Mucosa of rectum (tissue), 2 donors: Measurements from ENCODE around the gene KYAT1.

Experiments
- H3K27ac ChIP-seq, 2 donors: one replicate each; pipeline ENCODE4 v1.7.0; 2013; ENCODE audit warnings: inconsistent platforms in 2 of 2, low read depth in 2 of 2, low read length in 2 of 2
- H3K27me3 ChIP-seq, 2 donors: one replicate each; pipeline ENCODE4 v1.7.0; 2013; ENCODE audit warnings: low read length in 2 of 2; ENCODE audit not compliant: control insufficient read depth in 2 of 2, insufficient read depth in 2 of 2
- H3K36me3 ChIP-seq, 2 donors: one replicate each; pipeline ENCODE4 v1.7.0; 2013; ENCODE audit warnings: low read length in 2 of 2; ENCODE audit not compliant: control insufficient read depth in 2 of 2, insufficient read depth in 2 of 2
- H3K4me1 ChIP-seq, 2 donors: one replicate each; pipeline ENCODE4 v1.7.0; 2013; ENCODE audit warnings: low read length in 2 of 2, mild to moderate bottlenecking in 1 of 2; ENCODE audit not compliant: control insufficient read depth in 2 of 2, insufficient read depth in 2 of 2
- H3K4me3 ChIP-seq, 2 donors: one replicate each; pipeline ENCODE4 v1.7.0; 2013; ENCODE audit warnings: low read length in 2 of 2
- H3K9ac ChIP-seq, 2 donors: one replicate each; pipeline ENCODE4 v1.7.0; 2013; ENCODE audit warnings: low read length in 2 of 2, low read depth in 1 of 2, mild to moderate bottlenecking in 1 of 2
- H3K9me3 ChIP-seq, 2 donors: one replicate each; pipeline ENCODE4 v1.7.0; 2013; ENCODE audit warnings: low read length in 2 of 2; ENCODE audit not compliant: control insufficient read depth in 2 of 2
- donor health status: healthy.
- donor health status: Normal muscosa, but diverticular disease.

KYAT1 gene

DNA sequence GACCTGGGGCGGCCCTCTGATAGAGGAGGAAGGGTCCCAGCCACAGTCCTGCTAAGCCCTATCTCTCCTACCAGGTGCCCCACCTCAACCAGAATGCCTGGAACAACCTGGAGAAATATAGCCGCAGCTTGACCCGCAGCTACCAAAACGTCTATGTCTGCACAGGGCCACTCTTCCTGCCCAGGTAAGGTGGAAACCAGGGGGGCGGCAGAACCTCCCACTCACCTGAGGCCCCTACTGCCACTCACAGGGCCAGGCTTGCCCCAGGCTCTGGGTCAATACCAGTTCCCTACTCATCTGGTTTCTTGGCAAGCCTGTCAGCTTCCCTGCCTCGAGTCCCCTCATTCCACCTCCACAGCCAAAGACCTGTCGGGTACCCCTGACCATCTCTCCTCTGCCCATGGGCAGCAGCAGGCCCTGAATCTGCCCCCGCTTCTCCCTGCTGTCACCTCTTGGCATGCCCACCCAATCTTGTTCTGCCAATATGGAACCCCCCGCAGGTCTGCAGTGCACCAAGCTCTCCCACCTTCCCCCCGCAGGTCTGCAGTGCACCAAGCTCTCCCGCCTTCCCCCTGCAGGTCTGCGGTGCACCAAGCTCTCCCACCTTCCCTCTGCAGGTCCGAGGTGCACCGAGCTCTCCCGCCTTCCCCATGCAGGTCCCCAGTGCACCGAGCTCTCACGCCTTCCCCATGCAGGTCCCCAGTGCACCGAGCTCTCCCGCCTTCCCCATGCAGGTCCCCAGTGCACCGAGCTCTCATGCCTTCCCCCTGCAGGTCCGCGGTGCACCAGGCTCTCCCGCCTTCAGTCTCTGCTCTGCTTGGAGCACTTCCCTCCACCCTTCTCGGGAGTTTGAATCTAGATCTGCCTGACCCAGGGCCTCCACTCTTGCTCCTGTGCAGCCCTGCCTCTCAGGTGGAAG lies 60.8 kb downstream of the KYAT1 start:
- peaks cover 14 to 15% of the 10 kb centered on the region in 2 donors for H3K4me1 ChIP-seq
- H3K4me3 ChIP-seq, result no peak overlapping the region
- H3K9me3 ChIP-seq, result no peaks in the 10 kb centered on the region
- peaks cover 29 to 34% of the 10 kb centered on the region in 2 donors for H3K36me3 ChIP-seq
- H3K27ac ChIP-seq, result no peak overlapping the region
- no peak overlapping the region for H3K9ac ChIP-seq
- no peaks in the 10 kb centered on the region for H3K27me3 ChIP-seq

DNA sequence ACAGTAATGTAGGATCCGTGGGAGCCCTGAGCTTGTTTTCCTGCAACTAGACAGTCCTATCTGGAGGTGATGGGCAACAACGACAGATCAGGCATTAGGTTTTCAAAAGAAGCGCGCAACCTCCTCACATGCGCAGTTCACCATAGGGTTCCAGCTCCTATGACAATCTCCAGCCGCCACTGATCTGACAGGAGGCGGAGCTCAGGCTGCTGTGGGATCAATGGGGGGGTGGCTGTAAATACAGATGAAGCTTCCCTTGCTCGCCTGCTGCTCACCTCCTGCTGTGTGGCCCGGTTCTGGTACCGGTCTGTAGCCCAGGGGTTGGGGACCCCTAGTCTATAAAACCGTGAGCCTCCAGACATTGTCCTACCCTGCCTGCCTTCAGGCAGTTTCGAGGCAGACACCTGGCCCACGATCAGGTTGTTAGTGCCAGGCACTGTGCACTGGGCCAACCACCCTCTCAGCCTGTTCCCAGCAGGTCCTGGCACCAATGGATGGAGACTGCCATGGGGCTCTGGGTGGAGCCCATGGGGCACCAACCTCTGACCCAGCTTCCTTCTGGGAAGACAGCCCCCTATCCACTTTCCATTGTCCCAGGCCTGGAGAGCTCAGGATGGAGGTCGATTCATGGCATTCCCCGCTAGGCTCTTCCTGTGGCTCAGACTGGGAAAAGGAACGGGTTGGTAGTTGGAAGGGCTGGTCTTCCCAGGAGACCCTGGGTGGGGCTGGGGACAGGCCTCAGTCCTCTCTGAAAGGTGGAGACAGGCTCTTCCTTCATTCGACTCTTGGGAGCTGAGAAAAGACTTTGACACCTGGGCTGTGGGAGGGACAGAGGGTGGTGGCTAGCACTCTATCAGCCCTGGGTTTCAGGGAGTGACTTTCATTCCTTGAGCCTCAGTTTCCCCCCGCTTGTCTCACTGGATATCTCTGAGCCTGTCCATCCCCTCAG lies 61.8 kb downstream of the KYAT1 start:
- H3K27ac ChIP-seq, result no peak overlapping the region
- no peak overlapping the region for H3K9ac ChIP-seq
- peak overlapping the region; percentile 63 to 82 for H3K4me3 ChIP-seq

DNA sequence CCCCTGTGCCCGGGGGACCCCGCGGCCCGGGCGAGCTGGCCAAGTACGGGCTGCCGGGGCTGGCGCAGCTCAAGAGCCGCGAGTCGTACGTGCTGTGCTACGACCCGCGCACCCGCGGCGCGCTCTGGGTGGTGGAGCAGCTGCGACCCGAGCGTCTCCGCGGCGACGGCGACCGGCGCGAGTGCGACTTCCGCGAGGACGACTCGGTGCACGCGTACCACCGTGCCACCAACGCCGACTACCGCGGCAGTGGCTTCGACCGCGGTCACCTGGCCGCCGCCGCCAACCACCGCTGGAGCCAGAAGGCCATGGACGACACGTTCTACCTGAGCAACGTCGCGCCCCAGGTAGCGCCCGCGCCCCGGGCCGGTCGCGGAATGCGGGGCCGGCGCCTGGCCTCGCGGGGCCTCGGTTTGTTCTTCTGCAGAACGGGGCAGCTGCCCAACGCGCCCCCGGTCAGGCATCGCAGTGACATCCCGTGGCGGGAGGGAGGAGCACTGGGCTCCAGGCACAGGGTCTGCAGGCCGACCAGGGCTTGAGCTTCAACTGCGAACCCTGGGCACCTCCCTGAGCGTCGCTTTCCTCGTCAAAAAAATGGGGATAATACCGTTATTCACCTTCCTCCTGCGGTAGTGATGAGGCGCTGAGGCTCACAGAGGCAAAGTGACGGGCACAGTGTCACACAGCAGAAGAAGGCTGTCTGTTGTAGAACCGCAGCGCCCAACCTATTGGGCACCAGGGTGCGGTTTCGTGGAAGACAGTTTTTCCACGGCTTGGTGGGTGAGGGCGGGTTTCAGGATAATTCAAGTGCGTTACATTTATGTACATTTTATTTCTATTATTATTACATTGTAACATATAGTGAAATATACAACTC lies 62.7 kb downstream of the KYAT1 start:
- H3K4me1 ChIP-seq, result peaks cover 14 to 15% of the 10 kb centered on the region in 2 donors
- H3K9me3 ChIP-seq, result no peaks in the 10 kb centered on the region
- H3K36me3 ChIP-seq, result peaks cover 22 to 24% of the 10 kb centered on the region in 2 donors
- peak overlapping the region; percentile 47 to 77 for H3K9ac ChIP-seq
- H3K27me3 ChIP-seq, result no peaks in the 10 kb centered on the region
- peak overlapping the region; percentile 87 to 90 for H3K27ac ChIP-seq
- peak overlapping the region; percentile 63 to 82 for H3K4me3 ChIP-seq

More for the DNA sequence above, 61.8 kb downstream of the KYAT1 start:
- H3K36me3 ChIP-seq, result peaks cover 24 to 27% of the 10 kb centered on the region in 2 donors
- no peaks in the 10 kb centered on the region for H3K9me3 ChIP-seq
- no peaks in the 10 kb centered on the region for H3K27me3 ChIP-seq
- H3K4me1 ChIP-seq, result peaks cover 14 to 15% of the 10 kb centered on the region in 2 donors

DNA sequence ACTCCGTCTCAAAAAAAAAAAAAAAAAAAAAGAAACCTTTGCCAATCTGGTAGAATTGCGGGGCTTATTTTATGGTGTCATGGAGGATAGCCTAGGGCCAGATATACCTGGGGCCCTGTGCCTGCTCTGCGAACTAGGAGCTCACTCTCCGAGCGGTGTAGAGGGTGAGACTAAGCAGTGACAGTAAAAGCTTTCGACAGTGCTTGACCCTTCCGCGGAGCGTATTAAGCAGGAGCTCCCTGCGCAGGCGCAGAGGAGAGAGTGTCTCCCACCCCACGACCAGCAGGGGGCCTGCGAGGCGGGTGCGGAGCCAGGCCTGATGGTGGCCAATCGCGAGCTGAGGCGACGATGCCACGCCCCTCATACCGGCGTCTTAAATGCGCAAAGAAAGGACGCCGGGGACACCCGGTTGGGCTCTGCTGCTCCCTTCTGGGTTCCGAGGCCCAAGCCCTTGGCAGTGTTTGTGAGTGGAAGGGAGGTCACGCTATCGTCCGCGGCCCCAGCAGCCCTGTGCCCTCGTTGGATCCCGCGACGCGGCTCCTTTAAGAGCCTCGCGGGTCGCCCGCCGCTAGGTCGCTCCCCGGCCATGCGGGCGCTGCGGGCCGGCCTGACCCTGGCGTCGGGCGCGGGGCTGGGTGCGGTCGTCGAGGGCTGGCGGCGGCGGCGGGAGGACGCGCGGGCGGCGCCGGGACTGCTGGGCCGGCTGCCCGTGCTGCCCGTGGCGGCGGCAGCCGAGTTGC lies 63.5 kb downstream of the KYAT1 start, which contains the start of gene ENDOG:
Gene ENDOG (plus strand): TSS at position 402 of the 740 bp plus-strand sequence. CDS start 185 bp downstream, at position 587.
- no peaks in the 10 kb centered on the region for H3K9me3 ChIP-seq
- H3K27me3 ChIP-seq, result no peaks in the 10 kb centered on the region
- H3K4me1 ChIP-seq, result peaks cover 14 to 15% of the 10 kb centered on the region in 2 donors
- H3K4me3 ChIP-seq, result peak within 1 kb of the TSS; percentile 63 to 82
- peaks cover 19 to 21% of the 10 kb centered on the region in 2 donors for H3K36me3 ChIP-seq
- H3K9ac ChIP-seq, result peak within 1 kb of the TSS; percentile 70 to 77
- peak within 1 kb of the TSS; percentile 87 to 90 for H3K27ac ChIP-seq

DNA sequence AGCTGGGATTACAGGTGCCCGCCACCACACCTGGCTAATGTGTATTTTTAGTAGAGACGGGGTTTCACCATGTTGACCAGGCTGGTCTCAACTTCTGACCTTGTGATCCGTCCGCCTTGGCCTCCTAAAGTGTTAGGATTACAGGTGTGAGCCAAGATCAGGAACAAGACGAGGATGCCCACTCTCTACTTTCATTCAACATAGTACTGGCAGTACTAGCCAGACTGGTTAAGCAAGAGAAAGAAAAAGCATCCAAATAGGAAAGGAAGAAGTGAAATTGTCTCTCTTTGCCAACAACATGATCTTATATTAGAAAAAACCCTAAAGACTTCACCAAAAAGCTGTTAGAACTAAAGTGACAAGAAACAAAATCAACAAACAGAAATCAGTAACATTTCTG lies 70.9 kb downstream of the KYAT1 start:
- Histone ChIP-seq H3K36me3 (peaks cover 19 to 21% of the 10 kb centered on the region in 2 donors), H3K9me3 (no peaks in the 10 kb centered on the region), H3K27me3 (no peaks in the 10 kb centered on the region), H3K4me3 (no peak overlapping the region), H3K4me1 (no peaks in the 10 kb centered on the region), H3K27ac (no peak overlapping the region), H3K9ac (no peak overlapping the region)

DNA sequence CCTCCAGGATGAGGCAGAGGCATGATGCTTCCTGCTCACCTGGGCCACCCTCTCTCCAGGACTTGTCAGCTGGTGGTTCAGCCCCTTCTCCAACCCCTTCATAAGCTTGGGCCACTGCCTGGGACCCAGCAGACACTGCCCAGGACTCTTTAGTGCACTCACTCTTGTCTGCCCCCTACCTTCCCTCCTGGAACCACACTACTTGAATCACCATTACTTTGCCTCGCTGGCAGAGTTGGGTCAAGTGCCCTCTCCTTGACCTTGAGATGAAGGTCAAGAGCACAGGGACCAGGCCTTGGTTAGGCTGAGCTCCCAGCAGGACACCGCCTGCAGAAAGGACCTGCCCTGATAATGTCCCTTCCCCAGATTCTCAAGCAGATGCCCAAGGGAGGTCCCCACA lies 71.9 kb downstream of the KYAT1 start:
- Histone ChIP-seq H3K4me1 (no peaks in the 10 kb centered on the region), H3K27ac (no peak overlapping the region), H3K9ac (no peak overlapping the region), H3K27me3 (no peaks in the 10 kb centered on the region), H3K4me3 (no peak overlapping the region), H3K36me3 (peaks cover 30 to 31% of the 10 kb centered on the region in 2 donors), H3K9me3 (no peaks in the 10 kb centered on the region)

DNA sequence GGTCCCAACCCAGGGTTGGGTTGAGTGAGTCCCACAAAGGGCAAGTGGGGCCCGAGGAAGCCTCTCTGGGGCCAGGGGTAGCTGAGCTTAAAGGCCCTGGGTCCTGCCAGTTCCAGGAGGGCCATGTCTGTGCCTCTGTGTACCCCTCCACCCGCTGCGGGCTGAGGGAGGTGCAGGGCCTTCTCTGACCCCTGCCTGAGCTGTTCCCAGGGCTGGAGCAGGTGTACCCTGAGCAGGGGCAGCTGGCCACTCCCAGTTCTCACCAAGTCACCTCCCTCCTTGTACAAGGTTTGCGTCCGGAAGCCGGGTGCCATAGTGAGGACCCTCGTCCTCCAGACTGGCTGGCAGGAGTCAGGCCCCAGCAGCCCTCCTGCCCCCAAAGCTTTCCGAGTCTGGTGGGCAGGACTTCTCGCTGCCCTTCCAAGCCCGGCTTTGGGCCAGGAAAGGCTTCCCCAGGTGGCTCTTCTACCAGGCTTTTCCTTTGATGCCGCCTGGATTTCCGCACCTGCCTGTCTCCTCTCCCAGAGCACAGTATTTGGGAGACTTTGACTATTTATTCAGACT lies 72.6 kb downstream of the KYAT1 start:
- H3K9me3 ChIP-seq, result no peaks in the 10 kb centered on the region
- H3K4me3 ChIP-seq, result no peak overlapping the region
- H3K9ac ChIP-seq, result no peak overlapping the region
- H3K36me3 ChIP-seq, result peaks cover 30 to 32% of the 10 kb centered on the region in 2 donors
- no peak overlapping the region for H3K27ac ChIP-seq
- H3K27me3 ChIP-seq, result no peaks in the 10 kb centered on the region
- H3K4me1 ChIP-seq, result no peaks in the 10 kb centered on the region

DNA sequence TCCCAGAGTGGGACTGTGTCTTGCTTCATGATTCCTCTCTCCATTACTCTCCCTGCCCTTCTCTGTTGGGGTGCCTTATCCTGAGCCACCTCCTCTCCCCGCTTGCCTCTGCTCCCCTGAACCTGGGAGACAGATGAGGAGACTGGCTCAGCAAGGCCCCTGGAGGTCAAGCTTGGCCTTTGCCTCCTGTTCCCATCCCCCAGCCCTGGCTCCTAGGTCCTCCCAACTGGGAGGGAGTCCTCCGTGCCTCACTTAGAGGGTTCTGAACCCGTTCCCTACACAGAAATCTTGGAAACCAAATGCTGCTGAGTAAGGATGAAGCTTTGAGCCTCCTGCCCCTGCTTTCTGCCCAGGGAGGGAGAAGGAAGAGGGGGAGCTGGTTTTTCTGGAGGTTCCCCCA lies 73.2 kb downstream of the KYAT1 start:
- H3K9ac ChIP-seq, result no peak overlapping the region
- no peak overlapping the region for H3K4me3 ChIP-seq
- H3K27me3 ChIP-seq, result no peaks in the 10 kb centered on the region
- H3K9me3 ChIP-seq, result no peaks in the 10 kb centered on the region
- H3K4me1 ChIP-seq, result no peaks in the 10 kb centered on the region
- peaks cover 36 to 37% of the 10 kb centered on the region in 2 donors for H3K36me3 ChIP-seq
- no peak overlapping the region for H3K27ac ChIP-seq
